Superior temporal gyrus (tissue), 1 donor: Measurements from ENCODE around the gene TMEM201.

Experiments used
- DNase-seq: peaks from one replicate; pipeline ENCODE4 v3.0.0-alpha.2; 2016; ENCODE audit errors: extremely low spot score

The TMEM201 gene

DNA sequence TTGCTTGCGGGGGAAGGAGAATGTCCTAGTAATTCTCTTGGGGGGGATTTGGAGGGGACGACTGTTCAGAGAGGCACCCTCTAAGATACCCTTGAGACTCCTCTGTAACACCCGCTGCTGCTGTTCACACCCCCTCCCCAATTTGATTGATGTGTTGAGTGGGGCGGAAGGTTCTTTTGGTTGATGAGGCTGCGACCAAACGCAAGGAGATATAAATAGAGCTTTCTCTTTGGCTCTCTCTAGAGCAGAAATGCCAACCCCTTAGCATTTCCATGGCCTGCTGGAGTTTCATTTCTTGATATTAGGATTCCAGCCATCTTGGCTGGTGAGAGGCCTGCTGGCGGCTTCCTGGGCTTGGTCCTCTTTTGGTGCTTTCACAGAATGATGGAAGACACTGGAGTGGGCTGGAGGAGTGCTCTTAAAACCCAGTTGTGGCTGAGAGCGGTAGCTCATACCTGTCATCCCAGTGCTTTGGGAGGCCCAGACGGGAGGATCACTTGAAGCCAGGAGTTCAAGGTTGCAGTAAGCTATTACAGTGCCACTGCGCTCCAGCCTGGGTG, 64.9 kb downstream of the TMEM201 start:
- peak; percentile 8 for DNase-seq

DNA sequence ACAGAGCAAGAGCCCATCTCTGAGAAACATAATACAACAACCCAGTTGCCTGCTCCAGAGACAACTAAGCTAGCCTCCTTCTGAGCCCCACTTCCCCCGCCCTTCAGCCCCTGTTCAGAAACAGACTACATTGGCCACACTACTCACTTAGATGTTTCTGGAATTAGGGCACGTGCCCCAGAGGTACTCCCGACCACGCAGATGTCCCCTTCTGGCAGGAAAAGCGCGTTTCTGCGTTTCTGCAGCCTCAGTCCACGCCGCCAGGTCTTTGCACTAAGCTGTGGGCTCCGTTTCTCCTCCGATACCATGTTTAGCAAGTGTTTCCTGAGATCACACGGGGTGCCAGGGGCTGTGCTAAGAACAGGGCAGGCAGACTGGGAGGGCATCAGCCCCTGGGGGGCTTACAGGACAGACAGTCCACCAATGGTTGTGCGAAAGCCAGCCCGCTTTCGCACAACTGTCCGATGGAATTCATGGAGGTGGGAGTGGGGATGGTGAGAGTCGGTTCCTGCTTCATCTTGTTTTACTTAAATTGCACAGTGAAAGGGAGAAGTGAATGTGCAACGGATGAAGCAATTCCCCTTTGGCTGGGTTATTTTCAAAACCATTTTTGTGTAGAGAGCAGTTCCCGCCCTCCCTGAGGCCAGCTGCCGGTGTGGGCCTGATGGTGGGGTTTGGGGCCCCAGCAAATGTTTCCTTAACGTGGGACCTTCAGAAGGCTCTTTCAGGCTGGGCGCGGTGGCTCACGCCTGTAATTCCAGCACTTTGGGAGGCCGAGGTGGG, 65.5 kb downstream of the TMEM201 start:
- peak; percentile 8 for DNase-seq

DNA sequence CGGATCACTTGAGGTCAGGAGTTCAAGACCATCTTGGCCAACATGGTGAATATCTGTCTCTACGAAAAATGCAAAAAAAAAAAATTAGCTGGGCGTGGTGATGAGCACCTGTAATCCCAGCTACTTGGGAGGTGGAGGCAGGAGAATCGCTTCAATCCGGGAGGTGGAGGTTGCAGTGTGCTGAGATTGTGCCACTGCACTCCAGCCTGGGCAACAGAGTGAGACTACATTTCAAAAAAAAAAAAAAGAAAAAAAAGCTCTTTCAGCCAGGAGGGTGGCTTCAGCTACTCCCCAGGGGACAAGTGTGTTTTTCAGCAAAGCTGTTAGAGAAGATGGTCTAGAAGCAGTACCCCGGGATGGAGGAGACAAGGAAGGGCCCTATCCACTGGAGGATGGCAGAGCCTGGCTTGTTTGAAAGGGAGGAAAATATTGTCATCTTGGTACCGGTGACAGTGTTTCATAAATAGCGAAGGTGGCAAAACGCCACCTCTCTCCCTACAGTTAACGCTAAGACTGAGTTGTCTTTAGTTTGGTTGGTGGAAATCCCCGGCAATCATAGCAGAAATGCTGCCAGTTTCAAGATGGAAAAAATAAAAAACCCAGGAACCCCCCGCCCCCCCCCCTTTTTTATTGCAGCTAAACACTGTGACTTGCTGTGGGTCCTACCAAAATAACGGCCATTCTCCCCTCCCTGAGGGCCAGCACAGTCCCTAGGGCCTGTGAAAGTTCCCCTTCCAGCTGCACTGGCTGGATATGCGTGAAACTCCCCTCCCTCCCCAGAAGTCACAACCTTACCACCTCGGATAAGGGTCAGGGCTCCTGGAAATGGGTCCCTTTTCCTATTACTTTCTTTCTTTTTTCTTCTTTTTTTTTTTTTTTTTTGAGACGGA, 66.4 kb downstream of the TMEM201 start:
- no peak for DNase-seq

DNA sequence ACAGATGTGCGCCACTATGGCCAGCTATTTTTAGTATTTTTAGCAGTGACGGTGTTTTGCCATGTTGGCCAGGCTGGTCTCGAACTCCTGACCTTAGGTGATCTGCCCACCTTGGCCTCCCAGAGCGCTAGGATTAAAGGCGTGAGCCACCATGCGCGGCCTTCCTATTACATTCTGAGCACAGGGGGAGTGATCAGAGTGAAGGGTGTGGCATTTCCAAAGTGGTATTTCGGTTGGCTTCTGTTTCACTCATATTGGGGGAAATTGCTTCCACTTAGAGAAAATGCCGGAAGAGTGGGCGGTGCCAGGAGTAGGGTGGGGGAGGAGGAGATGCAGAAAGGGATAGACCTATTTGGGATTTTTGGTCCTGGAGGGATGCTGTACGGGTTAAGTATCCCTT, 67.1 kb downstream of the TMEM201 start:
- DNase-seq: no peak

DNA sequence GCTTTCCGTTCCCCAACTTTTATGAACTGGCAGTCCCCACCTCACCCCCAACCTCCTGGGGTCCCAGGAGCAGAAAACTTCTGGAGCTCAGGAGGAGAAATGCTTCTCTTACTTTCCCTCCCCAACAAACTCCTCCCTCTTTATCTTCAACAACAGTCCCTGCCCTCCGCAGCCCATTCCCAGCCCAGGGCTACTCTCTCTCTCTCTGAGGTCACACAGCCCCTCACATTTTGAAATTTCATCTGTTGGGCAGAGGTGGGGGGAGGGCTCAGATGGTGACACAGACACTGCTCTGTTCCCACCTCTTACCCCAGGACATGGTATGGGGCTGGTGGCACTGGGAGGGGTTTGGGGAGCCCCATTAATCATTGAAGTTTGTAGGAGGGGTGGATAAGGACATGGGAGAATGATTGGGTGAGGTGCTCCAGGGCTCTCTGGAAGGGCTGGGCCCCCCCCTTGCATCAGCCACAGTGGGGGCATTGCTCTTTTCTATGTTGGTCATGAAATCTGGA, 68.9 kb downstream of the TMEM201 start:
- no peak for DNase-seq

DNA sequence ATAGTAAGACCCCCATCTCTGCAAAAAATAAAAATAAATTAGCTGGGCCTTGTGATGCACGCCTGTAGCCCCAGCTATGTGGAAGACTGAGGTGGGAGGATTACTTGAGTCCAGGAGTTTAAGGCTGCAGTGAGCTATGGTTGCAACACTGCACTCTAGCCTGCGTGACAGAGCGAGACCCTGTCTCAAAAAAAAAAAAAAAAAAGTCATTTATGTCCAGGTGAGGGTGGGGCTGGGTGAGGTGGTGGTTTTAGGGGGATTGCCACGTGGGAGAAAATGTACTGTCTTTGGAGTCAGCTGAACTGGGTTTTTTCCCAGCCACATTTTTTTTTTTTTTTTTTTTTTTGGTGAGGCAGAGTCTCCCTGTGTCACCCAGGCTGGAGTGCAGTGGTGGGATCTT, 69.5 kb downstream of the TMEM201 start:
- no peak for DNase-seq

DNA sequence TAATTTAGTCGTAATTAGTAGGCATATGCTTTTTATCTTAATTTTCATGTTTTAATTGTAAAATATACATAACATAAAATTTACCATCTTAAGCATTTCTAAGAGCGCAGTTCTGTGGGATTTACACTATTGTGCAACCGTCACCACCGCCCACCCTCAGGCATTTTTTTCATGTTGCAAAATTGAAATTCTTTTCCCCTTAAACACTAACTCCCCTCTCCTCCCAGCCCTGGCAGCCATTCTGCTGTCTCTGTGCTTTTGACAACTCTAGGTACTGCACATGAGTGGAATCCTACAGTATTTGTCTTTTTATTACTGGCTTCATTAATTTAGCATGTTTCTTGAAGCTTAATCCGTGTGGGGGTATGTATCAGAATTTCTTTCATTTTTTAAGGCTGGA, 70.6 kb downstream of the TMEM201 start:
- DNase-seq: no peak

DNA sequence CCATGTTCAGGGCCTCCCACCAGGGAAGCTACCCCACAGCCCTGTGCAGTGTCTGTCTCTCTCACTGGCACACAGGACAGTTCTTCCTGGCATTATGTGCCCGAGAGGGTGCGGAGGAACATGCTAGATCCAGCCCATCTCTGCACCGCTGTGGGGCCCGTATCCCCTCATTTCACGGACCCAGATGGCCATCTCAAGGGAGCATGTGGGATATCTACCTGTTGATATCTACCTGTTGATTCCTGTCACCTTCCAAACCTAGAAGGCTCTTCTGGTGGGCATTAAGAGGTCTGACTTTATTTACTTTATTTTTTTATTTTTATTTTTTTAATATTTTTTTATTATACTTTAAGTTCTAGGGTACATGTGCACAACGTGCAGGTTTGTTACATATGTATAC, 74.5 kb downstream of the TMEM201 start:
- no peak for DNase-seq
